ENCODE data around the gene PLEKHN1.
"Not testable (repeated sequence)": the region's sequence is repeated elsewhere in the genome, so short reads cannot be mapped to it uniquely, and the experiment has no call there.

Gene PLEKHN1

DNA sequence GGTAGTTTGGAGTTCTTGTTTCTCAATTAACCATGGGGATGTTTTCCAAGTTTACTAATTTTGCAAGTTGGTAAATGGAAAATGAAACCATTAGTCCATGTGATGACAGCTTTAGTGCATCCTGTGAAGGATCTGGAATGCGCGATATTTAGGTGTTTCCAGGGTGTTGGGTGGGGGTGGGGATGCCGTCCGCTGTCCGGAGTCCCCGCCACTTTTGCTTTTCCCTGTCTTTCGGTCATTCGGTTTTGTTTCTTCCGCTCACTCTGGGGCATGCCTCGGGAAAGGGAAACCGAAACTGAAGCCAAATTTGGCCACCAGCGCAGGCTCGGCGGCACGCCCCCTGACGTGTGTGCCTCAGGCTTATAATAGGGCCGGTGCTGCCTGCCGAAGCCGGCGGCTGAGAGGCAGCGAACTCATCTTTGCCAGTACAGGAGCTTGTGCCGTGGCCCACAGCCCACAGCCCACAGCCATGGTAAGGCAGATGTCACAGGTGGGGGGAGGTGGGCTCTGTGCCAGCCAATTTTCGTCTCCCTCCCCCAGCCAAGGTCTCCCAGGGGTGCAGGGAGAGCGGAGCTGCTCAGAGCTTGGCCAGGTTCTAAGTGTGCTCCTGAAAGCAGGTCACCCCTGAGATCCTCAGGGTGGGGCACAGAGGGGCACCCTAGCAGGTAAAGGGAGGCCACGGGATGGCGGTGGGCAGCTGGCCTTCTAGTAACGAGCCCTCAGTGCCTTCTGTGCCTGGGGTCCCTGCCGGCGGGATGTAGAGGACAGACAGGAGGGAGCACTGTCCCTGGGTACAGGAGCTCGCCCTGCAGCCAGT is 47.0 kb downstream of the PLEKHN1 start, which contains the start of gene ISG15:
TSS of gene ISG15 (plus strand) at position 393 of the 817 bp plus-strand sequence. CDS start at position 470, 77 bp downstream.
- DNase-seq = peak in 1 of 2 experiments; percentile 57

DNA sequence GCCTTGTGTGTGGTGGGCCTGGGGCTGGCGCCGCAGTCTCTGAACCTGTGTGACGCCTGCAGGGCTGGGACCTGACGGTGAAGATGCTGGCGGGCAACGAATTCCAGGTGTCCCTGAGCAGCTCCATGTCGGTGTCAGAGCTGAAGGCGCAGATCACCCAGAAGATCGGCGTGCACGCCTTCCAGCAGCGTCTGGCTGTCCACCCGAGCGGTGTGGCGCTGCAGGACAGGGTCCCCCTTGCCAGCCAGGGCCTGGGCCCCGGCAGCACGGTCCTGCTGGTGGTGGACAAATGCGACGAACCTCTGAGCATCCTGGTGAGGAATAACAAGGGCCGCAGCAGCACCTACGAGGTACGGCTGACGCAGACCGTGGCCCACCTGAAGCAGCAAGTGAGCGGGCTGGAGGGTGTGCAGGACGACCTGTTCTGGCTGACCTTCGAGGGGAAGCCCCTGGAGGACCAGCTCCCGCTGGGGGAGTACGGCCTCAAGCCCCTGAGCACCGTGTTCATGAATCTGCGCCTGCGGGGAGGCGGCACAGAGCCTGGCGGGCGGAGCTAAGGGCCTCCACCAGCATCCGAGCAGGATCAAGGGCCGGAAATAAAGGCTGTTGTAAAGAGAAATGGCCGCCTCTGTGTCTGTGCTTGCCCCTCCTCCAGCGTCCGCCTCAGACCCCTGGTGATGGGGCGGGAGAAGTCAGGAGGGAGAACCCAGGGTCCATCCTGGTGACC is 47.8 kb downstream of the PLEKHN1 start:
- DNase-seq = no peak

DNA sequence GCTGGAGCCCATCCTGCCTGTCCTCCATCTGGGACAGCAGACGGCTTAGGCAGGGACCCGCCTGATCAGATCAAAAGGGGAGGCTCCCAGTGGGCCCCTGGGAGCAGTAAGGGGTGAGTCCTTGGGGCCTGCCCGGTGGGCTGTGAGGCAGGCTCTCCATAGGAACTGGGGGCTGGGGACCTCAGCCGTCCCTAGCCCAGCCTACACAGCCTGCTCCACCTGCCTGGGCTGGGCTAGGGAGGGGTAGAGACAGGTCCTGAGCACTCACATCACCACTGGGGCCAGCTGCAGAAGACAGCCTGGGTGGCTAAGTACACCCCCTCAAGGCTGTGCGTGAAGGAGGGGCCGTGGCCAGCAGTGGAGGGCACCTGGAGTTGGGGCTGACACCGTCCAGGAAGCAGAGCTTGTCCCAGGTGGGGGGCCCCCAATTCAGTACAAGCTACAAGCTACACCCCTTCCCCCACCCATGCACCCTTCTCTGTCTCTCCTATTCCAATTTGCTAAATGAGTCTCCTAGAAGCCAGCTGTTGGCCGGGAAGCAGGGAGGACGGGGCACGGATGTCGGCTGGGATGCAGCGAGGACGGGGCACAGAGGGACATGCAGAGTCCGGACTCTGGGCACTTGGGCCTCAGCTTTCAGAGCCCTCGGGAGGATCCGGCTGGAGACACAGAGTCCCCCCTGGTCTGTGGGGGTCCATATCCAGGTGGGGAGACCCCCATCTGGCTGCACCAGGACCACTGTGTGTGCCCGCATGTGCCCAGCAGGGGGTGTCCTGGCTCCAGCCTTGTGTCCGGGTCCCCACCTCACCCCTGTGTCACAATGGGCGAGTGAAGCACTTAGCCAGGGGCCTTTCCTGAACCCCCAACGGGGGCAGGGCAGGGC is 48.8 kb downstream of the PLEKHN1 start:
- DNase-seq = no peak

DNA sequence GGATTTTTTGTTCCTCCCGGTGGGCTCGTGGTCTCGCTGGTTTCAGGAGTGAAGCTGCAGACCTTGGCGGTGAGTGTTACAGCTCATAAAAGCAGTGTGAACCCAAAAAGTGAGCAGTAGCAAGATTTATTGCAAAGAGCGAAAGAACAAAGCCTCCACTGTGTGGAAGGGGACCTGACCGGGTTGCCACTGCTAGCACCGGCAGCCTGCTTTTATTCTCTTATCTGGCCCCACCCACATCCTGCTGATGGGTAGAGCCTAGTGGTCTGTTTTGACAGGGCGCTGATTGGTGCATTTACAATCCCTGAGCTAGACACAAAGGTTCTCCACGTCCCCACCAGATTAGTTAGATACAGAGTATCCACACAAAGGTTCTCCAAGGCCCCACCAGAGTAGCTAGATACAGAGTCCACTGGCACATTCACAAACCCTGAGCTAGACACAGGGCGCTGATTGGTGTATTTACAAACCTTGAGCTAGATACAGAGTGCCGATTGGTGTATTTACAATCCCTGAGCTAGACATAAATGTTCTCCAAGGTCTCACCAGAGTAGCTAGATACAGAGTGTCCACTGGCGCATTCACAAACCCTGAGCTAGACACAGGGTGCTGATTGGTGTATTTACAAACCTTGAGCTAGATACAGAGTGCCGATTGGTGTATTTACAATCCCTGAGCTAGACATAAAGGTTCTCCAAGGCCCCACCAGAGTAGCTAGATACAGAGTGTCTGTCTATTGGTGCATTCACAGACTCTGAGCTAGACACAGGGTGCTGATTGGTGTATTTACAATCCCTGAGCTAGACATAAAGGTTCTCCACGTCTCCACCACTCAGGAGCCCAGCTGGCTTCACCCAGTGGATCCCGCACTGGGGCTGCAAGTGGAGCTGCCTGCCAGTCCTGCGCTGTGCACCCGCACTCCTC is 51.4 kb downstream of the PLEKHN1 start:
- DNase-seq = not testable (repeated sequence)

DNA sequence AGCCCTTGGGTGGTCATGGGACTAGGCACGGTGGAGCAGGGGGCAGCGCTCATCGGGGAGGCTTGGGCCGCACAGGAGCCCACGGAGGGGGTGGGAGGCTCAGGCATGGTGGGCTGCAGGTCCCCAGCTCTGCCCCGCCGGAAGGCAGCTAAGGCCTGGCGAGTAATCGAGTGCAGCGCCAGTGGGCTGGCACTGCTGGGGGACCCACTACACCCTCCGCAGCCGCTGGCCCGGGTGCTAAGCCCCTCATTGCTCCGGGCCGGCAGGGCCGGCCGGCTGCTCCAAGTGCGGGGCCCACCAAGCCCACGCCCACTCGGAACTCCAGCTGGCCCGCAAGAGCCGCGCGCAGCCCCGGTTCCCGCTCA is 52.0 kb downstream of the PLEKHN1 start:
- DNase-seq = not testable (repeated sequence)

DNA sequence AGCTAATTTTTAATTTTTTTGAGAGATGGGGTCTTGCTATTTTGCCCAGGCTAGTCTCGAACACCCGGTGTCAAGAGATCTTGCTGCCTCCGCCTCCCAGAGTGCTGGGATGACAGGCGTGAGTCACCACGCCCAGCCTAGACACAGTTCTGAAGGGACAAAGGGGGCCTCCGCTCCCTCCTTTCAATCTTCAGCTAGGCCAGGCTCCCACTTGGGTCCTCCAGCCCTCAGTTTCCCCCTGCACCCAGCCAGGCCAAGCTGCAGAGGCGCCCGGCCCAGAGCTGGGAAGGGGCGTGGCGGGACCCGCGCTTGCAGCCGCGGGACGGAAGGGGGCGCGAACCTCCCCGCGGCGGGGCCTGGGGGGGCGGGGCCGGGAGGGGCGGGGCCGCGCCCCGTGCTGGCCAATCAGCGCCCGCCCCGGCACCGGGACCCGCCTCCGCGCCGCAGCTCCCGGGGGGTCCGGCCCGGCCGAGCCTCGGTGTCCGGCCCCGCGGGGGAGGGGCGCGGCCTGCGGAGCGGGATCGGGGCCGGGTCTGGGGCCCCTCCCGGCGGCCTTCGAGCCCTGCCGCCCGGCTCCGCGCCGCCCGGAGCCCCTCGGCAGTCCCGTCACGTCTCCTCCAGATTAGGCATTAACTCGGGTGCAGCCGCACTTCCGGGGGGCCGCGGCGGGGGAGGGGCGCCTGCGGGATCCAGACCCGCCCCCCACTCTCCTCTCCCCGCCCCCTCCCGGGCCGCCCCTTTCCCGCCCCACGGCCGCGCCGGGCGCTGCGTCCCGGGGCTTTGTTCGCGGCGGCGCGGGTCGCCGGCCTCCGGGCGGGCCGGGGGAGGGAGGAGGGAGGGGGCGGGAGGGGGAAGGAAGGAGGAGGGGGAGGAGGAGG is 53.1 kb downstream of the PLEKHN1 start:
- DNase-seq = peak; percentile 66 to 93

DNA sequence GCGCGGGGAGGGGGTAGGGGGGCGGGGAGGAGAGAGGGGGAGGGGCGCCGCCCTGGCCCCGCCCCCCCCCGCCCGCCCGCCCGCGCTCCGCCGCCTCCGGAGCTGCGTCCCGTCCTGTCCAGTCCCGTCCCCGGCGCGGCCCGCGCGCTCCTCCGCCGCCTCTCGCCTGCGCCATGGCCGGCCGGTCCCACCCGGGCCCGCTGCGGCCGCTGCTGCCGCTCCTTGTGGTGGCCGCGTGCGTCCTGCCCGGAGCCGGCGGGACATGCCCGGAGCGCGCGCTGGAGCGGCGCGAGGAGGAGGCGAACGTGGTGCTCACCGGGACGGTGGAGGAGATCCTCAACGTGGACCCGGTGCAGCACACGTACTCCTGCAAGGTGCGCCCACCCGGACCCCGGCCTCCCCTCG is 53.7 kb downstream of the PLEKHN1 start, which contains the start of gene AGRN:
TSS of gene AGRN (plus strand) at position 121 of the 405 bp plus-strand sequence. CDS start at position 174, 53 bp downstream.
- DNase-seq = peak in 1 of 2 experiments; percentile 61

DNA sequence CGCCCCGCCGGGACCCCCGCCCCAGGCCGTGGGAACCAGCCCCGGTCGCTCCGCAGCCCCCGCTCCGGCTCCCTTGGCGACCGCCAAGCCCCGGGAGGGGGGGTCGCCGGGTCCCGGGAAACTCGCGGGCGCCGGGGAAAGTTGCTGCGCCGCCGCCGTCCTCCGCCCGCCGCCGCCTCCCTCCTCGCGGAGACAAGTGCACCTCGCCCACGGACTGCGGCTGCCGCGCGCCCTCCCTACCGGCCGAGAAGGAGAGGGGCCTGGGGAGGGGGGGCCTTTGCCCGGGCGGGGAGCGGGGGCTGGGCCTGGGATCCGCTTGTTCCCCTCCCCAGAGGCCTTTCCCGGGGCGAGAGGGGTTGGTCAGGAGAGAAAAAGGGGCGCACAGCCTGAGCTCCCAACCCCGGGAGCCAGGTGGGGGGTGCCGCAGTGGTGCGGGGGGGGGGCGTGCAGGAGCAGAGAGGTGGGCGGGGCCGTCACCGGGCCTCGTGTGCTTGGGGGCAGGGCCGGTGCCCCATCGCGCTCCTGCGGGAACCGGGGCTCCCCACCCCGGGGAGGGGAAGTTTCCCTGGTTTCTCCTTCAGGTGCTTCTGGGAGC is 54.2 kb downstream of the PLEKHN1 start:
- no peak for DNase-seq

DNA sequence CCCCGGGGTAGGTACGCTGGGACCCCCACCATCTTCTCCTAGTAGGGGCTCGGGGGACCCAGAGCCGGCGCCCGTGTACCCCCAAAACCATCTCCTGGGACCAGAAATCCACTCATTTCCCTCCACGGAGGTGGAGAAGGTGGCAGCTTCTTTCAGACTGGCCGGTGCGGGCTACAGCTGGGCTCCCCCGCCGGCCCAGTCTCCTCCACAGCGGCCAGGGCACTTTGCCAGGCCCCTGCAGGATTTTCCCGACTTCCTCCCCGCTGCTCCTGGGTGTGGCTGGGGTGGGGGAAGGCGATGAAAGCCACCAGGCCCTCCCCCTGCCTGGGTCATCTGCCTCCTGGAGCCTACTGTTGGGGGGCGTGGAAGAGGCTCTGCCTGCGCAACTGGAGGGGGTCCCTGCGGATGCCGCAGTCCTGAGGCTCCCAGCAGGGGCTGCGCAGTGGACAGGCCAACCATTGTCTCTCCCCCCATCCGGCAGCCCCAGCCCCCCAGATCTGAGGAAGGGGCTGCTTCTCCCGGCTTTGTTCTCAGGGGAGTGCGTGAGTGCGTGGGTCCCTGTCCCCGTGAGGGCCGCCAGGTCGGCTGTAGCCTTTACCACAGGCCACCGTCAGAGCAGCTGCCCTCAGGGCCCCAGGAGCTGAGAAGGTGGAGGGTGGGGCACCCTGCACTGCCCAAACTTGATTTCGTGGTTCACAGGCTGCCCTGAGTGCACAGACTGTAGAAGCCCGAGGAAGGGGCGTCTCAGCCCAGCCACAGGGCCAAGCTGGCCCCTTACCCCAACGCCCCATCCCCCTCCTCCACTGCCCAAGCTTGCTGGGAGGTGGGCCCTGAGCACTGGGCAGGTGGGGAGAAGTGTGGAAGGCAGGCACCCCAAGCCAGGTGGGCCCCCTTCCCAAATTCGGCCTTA is 55.0 kb downstream of the PLEKHN1 start:
- DNase-seq = peak; percentile 23 to 84

DNA sequence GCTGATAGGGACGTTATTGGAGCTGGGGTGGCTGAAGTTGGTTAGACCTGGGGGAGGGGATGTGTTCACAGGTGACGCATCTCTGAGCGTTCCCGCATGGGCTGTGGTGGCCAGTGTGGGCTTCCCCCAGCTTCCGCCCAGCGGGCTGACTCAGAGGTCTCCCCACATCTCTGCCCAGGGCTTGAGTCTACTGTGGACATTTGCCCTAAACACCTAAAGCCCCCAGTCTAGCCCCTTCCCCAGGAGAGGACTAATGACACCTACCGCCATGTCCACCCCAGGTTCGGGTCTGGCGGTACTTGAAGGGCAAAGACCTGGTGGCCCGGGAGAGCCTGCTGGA is 55.6 kb downstream of the PLEKHN1 start:
- DNase-seq = no peak

DNA sequence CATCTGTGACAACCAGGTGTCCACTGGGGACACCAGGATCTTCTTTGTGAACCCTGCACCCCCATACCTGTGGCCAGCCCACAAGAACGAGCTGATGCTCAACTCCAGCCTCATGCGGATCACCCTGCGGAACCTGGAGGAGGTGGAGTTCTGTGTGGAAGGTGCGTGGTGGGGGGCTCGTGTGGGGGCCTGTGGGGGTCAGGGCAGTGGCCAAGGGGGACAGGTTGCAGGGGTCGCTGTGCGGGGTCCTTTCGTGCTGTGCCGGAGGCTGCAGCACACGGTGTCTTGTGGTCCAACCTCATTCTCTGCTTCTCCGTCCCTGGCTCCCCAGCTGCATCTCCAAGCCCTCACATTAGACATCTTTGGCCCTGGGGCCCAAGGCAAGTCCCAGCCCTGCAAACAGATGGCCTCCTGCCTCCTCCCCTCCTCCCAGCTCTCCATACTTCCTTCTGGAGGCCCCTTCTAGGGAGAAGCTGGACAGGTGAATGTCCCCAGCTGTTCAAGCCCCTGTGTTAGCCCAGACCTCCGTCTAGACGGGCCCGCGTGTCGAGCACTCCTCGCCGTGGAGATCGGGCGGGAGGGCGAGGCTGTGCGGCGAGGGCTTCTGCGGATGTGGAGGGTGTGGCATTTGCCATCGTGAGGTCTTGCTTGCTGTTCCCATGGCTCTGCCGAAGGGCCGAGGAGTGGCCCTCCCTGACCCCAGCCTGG is 56.2 kb downstream of the PLEKHN1 start:
- DNase-seq = no peak

DNA sequence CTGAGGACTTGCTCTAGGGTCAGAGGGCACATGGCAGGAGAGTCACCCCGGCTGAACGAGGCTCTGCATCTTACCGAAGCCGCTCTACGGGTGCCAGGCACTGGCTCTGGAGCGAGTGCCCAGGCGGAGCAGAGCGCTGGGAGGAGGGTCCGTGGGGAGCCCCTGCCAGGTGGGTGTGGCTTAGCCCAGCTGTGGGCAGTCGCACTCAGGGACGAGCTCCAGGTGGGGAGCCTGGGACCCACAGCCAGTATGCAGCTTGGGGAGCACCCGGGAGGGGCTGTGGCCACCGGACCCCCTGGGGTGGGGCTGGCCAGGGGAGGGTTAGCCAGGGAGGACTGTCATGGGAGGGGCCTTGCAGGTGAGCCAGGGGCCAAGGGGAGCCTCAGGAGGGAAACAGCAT is 57.4 kb downstream of the PLEKHN1 start:
- no peak for DNase-seq

DNA sequence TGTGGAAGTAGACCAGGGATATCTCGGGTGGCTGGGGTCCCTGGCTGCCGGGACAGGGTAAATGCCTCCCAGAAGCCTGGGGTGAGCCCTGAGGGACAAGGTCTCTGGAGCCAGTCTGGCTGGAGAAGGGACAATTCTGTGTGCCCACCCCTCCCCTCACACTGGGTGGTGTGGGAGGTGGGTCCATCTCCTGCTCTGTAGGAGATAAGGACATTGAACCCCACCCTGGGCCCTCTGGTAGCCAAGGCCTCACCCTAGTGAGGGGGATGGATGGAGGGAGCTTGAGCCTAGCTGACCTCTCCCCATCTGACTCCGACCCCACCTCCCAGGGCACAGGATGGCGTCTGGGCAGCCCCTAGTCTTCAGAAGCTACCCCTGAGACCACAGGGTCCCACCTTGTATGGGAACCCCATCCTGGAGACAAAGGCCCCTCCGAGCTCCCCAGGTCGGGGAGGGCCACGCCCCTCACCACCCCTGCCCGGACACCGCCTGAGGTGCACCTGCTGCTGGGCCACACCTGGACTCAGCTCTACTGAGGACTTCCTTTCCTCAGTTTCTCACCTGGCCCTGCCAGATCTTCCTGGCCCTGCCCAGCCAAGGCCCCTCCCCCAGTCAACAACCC is 58.0 kb downstream of the PLEKHN1 start:
- DNase-seq = no peak

DNA sequence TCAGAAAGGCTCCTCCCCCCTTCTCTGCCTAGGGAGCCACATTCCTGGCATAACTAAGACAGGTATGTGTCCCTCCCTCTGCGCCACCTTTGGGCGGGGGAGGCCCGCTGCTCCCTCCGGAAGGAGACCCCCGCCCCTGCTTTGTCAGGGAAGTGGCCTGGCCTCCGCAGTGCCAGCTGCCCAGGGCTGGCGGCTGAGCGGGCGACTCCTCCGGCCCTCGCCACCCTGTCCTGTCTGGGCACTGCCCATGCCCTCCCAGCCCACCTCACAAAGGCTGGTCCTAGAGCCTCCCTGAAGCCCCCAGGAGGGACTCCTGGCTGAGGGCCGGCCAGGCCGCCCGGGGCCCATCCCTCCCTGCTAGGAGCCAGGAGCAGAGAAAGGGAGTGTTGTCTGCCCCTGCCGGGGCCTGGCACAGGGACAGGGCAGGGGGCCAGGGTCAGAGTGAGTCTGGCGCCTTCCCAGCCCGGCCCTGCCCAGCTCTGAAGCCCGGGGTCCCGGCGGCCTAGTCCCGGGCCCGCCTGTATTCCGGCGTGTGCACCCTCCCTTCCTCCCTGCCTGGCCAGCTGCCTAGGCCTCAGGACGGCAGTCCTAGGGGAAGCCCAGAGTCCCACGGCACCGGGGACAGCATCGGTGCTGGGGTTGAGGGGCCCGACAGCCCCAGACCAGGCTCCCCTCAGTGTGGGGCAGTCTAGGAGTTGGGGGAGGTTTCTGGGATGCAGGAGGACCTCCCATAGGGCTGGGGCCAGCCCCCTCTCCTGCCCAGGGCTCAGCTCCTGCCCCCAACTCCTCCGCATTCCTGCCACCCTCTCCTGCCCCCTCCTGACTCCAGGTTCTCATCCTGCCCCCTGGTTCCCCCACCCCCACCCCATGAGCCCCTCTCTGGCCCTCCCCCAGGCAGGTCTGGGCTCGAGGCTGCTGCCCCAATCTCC is 58.8 kb downstream of the PLEKHN1 start:
- DNase-seq = no peak

All from NCI-H446 (cell line).